Right cardiac atrium (tissue), 5 donors: ENCODE measurements around the gene TTC28. TPM values are rescaled to one million over a fixed set of nuclear protein-coding genes. Genes with fewer than 3 reads are reported as not detected.

Experiments
- ATAC-seq, 2 donors: fragments of 200-7000 bp; cut with Tn5 transposase; one replicate each; pipeline versions ENCODE4 v1.8.0 to v1.9.1; 2020; ENCODE audit warnings: moderate library complexity in 2 of 2, mild to moderate bottlenecking in 1 of 2
- DNase-seq, 3 donors: peaks; one replicate each; pipeline ENCODE4 v3.0.0-alpha.2; 2020
- H3K27ac ChIP-seq: one replicate; pipeline ENCODE4 v1.5.1; 2013; ENCODE audit warnings: mild to moderate bottlenecking, low read length, control low read depth, moderate library complexity
- H3K27me3 ChIP-seq: one replicate; pipeline ENCODE4 v1.6.1; 2013; ENCODE audit not compliant: control insufficient read depth, insufficient read depth
- H3K4me1 ChIP-seq: one replicate; pipeline ENCODE4 v1.6.1; 2013; ENCODE audit warnings: low read length; ENCODE audit not compliant: control insufficient read depth, insufficient read depth
- H3K4me3 ChIP-seq: one replicate; pipeline ENCODE4 v1.5.1; 2013; ENCODE audit warnings: low read length, control low read depth
- H3K9me3 ChIP-seq: one replicate; pipeline ENCODE4 v1.6.1; 2013; ENCODE audit warnings: low read length; ENCODE audit not compliant: control insufficient read depth
- WGBS: extraction: QIAGEN DNeasy Blood & Tissue Kit; methylation state at CpG from one replicate; pipeline ENCODE4 v1.1.7; 2013; 5-methylcytosine and 5-hydroxymethylcytosine counted together
- intact Hi-C, 4 donors: fragments of 100-400 bp; cut with DNase I; formaldehyde crosslinking; loops; one replicate each; pipeline versions ENCODE4 v1.11.0 to v1.14.0; 2022 to 2023
- polyA plus RNA-seq: library from polyadenylated mRNA; stranded (reverse); fragments of 200-250 nt; gene quantifications from one replicate; pipeline ENCODE4 v1.2.3, GENCODE V29; 2013
- total RNA-seq, 4 donors: library from RNA; stranded (reverse); fragmentation: NEBNext Ultra II Directional; extraction: Animal tissue kit (Norgen Biotek cat#: 25700); gene quantifications; one replicate each; pipeline ENCODE4 v1.2.1, GENCODE V29; 2021
- donor health status: healthy with polysubstance abuse.
- donor health status: DM: no; HTN: yes; CAD: no.
- donor health status: DM: no; HTN: no; CAD: no.
- donor health status: DM: no; HTN: yes; CAD: no; lungs with severe emphysema.
- donor health status: DM: yes; HTN: yes; CAD: no.

TTC28 gene
- total and polyA plus RNA-seq, 5 donors, result 5.7 to 21.1 (median 18.9) TPM

- no peaks in the 10 kb centered on the region for H3K4me1 ChIP-seq
- WGBS, result 88% methylated on average over 5 of the region's 5 CpGs
- no peaks in the 10 kb centered on the region for H3K9me3 ChIP-seq
- intact Hi-C loops, result no loop called here
- H3K27me3 ChIP-seq, result no peaks in the 10 kb centered on the region
- DNase-seq, result no peak
- H3K4me3 ChIP-seq, result no peak overlapping the region
- H3K27ac ChIP-seq, result no peak overlapping the region
- no peak for ATAC-seq
Measured at GRCh38 chr22:28241656-28242290, 437.9 kb downstream of the TTC28 start.

DNA sequence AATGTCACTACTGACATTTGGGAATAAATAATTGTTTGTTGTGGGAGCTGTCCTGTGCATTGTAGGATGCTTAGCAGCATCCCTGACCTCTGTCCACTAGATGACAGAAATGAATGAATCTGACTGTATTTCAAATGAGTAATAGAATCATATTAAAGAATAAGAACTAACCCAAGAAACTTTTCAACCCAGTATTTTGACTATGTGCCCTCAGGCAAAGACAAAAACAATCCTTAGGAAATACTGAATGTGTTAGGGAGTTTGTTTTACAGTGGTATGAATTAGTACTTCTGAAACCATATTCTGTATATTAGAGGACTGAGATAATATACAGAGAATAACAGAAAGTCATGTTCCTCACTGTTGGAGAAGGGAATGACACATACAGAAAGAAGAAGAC lies 439.7 kb downstream of the TTC28 start:
- H3K9me3 ChIP-seq, result no peaks in the 10 kb centered on the region
- ATAC-seq (no peak), DNase-seq (no peak)
- intact Hi-C loops, result no loop called here
- H3K4me1 ChIP-seq, result no peaks in the 10 kb centered on the region
- no peaks in the 10 kb centered on the region for H3K27me3 ChIP-seq
- no peak overlapping the region for H3K4me3 ChIP-seq
- H3K27ac ChIP-seq, result no peak overlapping the region

DNA sequence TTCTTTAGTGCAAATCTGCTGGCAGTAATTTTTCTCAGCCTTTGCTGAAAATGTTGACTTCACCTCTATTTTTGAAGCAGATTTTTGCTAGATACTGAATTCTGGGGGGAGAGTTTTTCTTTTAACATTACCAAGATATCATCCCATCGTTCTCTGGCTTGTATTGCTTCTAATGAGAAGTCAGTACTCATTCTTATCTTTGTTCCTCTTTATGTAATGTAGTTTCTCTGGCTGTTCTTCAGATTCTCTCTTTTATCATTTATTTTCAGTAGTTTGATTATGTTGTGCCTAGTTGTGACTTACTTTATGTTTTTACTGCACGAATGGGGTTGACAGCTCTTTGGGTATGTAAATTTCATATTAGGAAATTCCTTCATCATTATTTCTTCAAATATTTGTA lies 441.9 kb downstream of the TTC28 start:
- Histone ChIP-seq H3K9me3 (no peaks in the 10 kb centered on the region), H3K4me3 (no peak overlapping the region), H3K27me3 (no peaks in the 10 kb centered on the region), H3K27ac (no peak overlapping the region), H3K4me1 (no peaks in the 10 kb centered on the region)
- intact Hi-C loops, result no loop called here
- DNase-seq, result no peak
- no peak for ATAC-seq
- 58% methylated on average over 2 of the region's 2 CpGs for WGBS

DNA sequence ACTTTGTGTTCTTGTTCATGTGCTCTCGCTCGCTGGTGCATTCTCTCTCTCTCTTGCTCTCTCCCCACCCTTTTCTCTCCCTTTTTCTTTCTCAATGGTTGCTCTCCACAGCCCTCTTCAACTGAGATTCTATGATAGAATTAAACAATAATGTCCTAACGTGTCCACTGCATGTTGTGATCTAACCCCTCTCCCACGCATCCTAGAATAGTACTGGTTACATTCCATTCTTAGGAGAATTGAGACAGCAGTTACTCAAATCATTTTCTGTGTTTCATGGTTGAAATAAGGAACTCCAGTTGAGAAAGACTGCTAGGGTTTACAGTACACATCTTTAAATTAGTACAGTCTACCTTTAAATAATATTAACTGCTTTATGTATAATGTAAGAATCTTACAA lies 442.5 kb downstream of the TTC28 start:
- H3K4me3 ChIP-seq, result no peak overlapping the region
- WGBS, result 63% methylated on average over 4 of the region's 4 CpGs
- DNase-seq, result no peak
- no peak overlapping the region for H3K27ac ChIP-seq
- intact Hi-C loops, result no loop called here
- no peak for ATAC-seq
- no peaks in the 10 kb centered on the region for H3K27me3 ChIP-seq
- H3K9me3 ChIP-seq, result no peaks in the 10 kb centered on the region
- H3K4me1 ChIP-seq, result no peaks in the 10 kb centered on the region

DNA sequence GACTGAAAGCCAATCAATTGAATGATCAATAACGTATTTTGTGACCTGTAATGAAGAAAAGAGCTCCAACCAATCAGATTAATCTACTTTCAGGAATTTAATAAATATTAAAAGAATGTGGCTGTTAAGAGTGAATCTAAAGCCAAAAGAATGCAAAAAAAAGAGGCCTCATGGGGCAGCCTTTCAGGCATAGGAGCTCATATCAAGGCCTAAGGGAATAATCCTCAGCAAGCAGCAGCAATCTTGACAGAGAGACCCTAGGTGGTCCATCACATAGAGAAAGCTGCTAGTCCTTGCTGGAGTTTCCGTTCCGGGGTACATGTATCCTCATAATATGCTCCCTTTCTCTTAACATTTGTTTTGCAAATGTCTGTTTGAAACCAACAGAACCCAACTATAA lies 447.4 kb downstream of the TTC28 start:
- Histone ChIP-seq H3K4me3 (no peak overlapping the region), H3K9me3 (no peaks in the 10 kb centered on the region), H3K27me3 (no peaks in the 10 kb centered on the region), H3K27ac (no peak overlapping the region), H3K4me1 (no peaks in the 10 kb centered on the region)
- 91% methylated on average over 3 of the region's 3 CpGs for WGBS
- DNase-seq (no peak), ATAC-seq (no peak)
- intact Hi-C loops, result no loop called here

DNA sequence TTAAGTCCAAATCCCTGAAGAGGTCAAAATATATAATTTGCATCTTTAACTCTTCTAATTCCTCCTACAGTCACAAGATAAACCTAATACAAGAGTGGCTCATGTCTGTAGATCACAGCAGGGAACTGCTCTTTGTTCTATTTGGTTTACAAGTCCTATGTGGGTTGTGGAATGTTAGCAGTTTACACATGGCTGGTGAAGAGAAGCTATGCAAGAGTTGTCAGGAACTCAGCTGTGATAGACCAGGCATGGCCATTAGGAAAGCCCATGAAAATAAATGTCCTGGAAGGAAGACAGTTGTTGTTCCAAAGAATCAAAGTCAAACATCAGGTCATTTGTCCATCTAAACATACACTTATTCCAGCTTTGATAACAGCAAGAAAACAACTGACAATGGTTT lies 448.2 kb downstream of the TTC28 start:
- intact Hi-C loops, result no loop called here
- H3K27me3 ChIP-seq, result no peaks in the 10 kb centered on the region
- H3K4me3 ChIP-seq, result no peak overlapping the region
- no peak for DNase-seq
- no peaks in the 10 kb centered on the region for H3K4me1 ChIP-seq
- ATAC-seq, result no peak
- no peak overlapping the region for H3K27ac ChIP-seq
- H3K9me3 ChIP-seq, result no peaks in the 10 kb centered on the region

DNA sequence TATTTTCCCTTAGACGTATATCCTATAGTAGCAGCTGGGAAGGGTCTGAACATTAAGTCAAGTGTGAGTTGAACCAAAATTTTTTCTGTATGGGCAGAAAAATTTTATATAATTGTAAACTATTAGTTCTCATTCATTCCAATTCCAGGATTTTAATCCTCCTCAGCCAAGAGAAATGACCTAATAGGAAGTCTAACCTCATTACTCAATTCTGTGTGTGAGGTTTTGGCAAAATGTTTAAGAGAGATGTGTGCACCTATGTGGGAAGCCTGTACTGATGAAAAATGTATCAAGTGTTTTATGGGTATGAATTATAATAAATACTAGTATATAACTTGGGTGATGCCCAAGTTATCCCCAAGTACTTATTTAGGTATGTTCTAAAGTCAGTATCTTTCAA lies 449.0 kb downstream of the TTC28 start:
- intact Hi-C loops, result no loop called here
- H3K27ac ChIP-seq, result no peak overlapping the region
- H3K4me1 ChIP-seq, result no peaks in the 10 kb centered on the region
- H3K27me3 ChIP-seq, result no peaks in the 10 kb centered on the region
- no peak overlapping the region for H3K4me3 ChIP-seq
- DNase-seq (no peak), ATAC-seq (peak; percentile 38 to 49)
- H3K9me3 ChIP-seq, result no peaks in the 10 kb centered on the region
- 60% methylated on average over 1 of the region's 1 CpG for WGBS

- H3K27me3 ChIP-seq, result no peaks in the 10 kb centered on the region
- intact Hi-C loops, result loop anchor here in 1 of 4 donors (10.0 kb wide), 1 partner anchor 55 kb away; no protein-coding TSS in a partner anchor
- ATAC-seq, result peak in 1 of 2 donors; percentile 34
- no peaks in the 10 kb centered on the region for H3K9me3 ChIP-seq
- H3K4me1 ChIP-seq, result no peaks in the 10 kb centered on the region
- DNase-seq, result no peak
- no peak overlapping the region for H3K27ac ChIP-seq
- no peak overlapping the region for H3K4me3 ChIP-seq
- 79% methylated on average over 3 of the region's 3 CpGs for WGBS
Measured at GRCh38 chr22:28229566-28230485, 449.8 kb downstream of the TTC28 start.

DNA sequence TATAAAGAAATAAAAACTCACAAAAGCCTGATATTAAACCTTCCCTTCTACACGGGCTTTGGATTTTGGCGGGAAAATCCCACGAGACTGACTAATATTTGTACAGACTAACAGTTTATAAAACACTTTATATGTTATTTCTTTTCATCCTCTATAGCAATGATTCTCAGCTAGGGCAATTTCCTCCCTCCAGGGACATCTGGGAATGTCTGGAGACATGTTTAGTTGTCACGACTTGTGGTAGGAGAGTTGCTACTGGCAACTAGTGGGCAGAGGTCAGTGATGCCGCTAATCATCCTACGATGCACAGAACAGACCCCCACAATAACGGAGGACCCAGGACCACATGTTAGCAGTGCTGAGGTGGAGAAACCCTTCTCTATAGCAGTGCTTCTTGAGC lies 455.8 kb downstream of the TTC28 start:
- no peak overlapping the region for H3K27ac ChIP-seq
- no peaks in the 10 kb centered on the region for H3K27me3 ChIP-seq
- no peak for DNase-seq
- WGBS, result 63% methylated on average over 7 of the region's 7 CpGs
- H3K9me3 ChIP-seq, result no peaks in the 10 kb centered on the region
- H3K4me3 ChIP-seq, result no peak overlapping the region
- intact Hi-C loops, result loop anchor here in 1 of 4 donors (10.0 kb wide), 1 partner anchor 61 kb away; no protein-coding TSS in a partner anchor
- no peak for ATAC-seq
- H3K4me1 ChIP-seq, result peaks cover 2% of the 10 kb centered on the region

- intact Hi-C loops, result loop anchor here in 1 of 4 donors (10.0 kb wide), 1 partner anchor 62 kb away; no protein-coding TSS in a partner anchor
- DNase-seq, result no peak
- no peak overlapping the region for H3K27ac ChIP-seq
- 57% methylated on average over 3 of the region's 3 CpGs for WGBS
- H3K9me3 ChIP-seq, result no peaks in the 10 kb centered on the region
- H3K4me3 ChIP-seq, result no peak overlapping the region
- peaks cover 2% of the 10 kb centered on the region for H3K4me1 ChIP-seq
- no peaks in the 10 kb centered on the region for H3K27me3 ChIP-seq
- ATAC-seq, result no peak
Measured at GRCh38 chr22:28222976-28223745, 456.5 kb downstream of the TTC28 start.

GRCh38 chr22:28222571-28222970 lies 457.1 kb downstream of the TTC28 start:
- no peak overlapping the region for H3K4me3 ChIP-seq
- intact Hi-C loops, result loop anchor here in 1 of 4 donors (10.0 kb wide), 1 partner anchor 62 kb away; no protein-coding TSS in a partner anchor
- H3K27ac ChIP-seq, result no peak overlapping the region
- no peaks in the 10 kb centered on the region for H3K9me3 ChIP-seq
- 95% methylated on average over 2 of the region's 2 CpGs for WGBS
- no peaks in the 10 kb centered on the region for H3K27me3 ChIP-seq
- ATAC-seq, result no peak
- H3K4me1 ChIP-seq, result peaks cover 2% of the 10 kb centered on the region
- DNase-seq, result no peak
